Duodenal mucosa (tissue), 2 donors: ENCODE measurements around the gene MTCL3.

ENCODE experiments used
- H3K27ac ChIP-seq: one replicate; pipeline ENCODE4 v1.7.0; 2013; ENCODE audit warnings: low read depth, low read length
- H3K27me3 ChIP-seq, 2 donors: one replicate each; pipeline ENCODE4 v1.7.0; 2013; ENCODE audit warnings: low read length in 2 of 2, control low read depth in 1 of 2; ENCODE audit not compliant: insufficient read depth in 2 of 2, control insufficient read depth in 1 of 2
- H3K36me3 ChIP-seq, 2 donors: one replicate each; pipeline ENCODE4 v1.7.0; 2013; ENCODE audit warnings: low read length in 2 of 2, control low read depth in 1 of 2; ENCODE audit not compliant: insufficient read depth in 2 of 2, control insufficient read depth in 1 of 2
- H3K4me1 ChIP-seq, 2 donors: one replicate each; pipeline ENCODE4 v1.7.0; 2013; ENCODE audit warnings: low read length in 2 of 2, control low read depth in 1 of 2; ENCODE audit not compliant: insufficient read depth in 2 of 2, control insufficient read depth in 1 of 2
- H3K4me3 ChIP-seq, 2 donors: one replicate each; pipeline ENCODE4 v1.7.0; 2013; ENCODE audit warnings: low read length in 2 of 2, low read depth in 1 of 2
- H3K9ac ChIP-seq, 2 donors: one replicate each; pipeline ENCODE4 v1.7.0; 2013; ENCODE audit warnings: low read length in 2 of 2, low read depth in 1 of 2
- H3K9me3 ChIP-seq, 2 donors: one replicate each; pipeline ENCODE4 v1.7.0; 2013; ENCODE audit warnings: low read length in 2 of 2, control low read depth in 1 of 2; ENCODE audit not compliant: control insufficient read depth in 1 of 2

The MTCL3 gene

GRCh38 chr6:127494240-127494767, 24.8 kb downstream of the MTCL3 start:
- no peak overlapping the region for H3K4me3 ChIP-seq
- no peak overlapping the region for H3K27ac ChIP-seq
- no peaks in the 10 kb centered on the region for H3K36me3 ChIP-seq
- no peaks in the 10 kb centered on the region for H3K9me3 ChIP-seq
- no peaks in the 10 kb centered on the region for H3K27me3 ChIP-seq
- H3K9ac ChIP-seq, result no peak overlapping the region
- H3K4me1 ChIP-seq, result no peaks in the 10 kb centered on the region

- Histone ChIP-seq H3K27me3 (no peaks in the 10 kb centered on the region), H3K4me1 (peaks cover 0 to 9% of the 10 kb centered on the region in 2 donors), H3K9me3 (no peaks in the 10 kb centered on the region), H3K4me3 (no peak overlapping the region), H3K27ac (no peak overlapping the region), H3K36me3 (no peaks in the 10 kb centered on the region), H3K9ac (no peak overlapping the region)
Observed at GRCh38 chr6:127489248-127489647, 29.9 kb downstream of the MTCL3 start.

GRCh38 chr6:127486934-127487333, 32.2 kb downstream of the MTCL3 start:
- no peaks in the 10 kb centered on the region for H3K27me3 ChIP-seq
- H3K9me3 ChIP-seq, result no peaks in the 10 kb centered on the region
- H3K4me1 ChIP-seq, result peaks cover 0 to 15% of the 10 kb centered on the region in 2 donors
- H3K36me3 ChIP-seq, result no peaks in the 10 kb centered on the region
- H3K4me3 ChIP-seq, result no peak overlapping the region
- H3K9ac ChIP-seq, result no peak overlapping the region
- H3K27ac ChIP-seq, result no peak overlapping the region

GRCh38 chr6:127484212-127484863, 34.8 kb downstream of the MTCL3 start:
- peak overlapping the region; percentile 6 to 32 for H3K4me3 ChIP-seq
- peak overlapping the region; percentile 11 for H3K27ac ChIP-seq
- no peaks in the 10 kb centered on the region for H3K27me3 ChIP-seq

GRCh38 chr6:127483399-127484055, 35.6 kb downstream of the MTCL3 start:
- peaks cover 0 to 19% of the 10 kb centered on the region in 2 donors for H3K4me1 ChIP-seq
- no peaks in the 10 kb centered on the region for H3K9me3 ChIP-seq
- H3K4me3 ChIP-seq, result peak overlapping the region; percentile 6 to 32
- no peaks in the 10 kb centered on the region for H3K36me3 ChIP-seq
- H3K27ac ChIP-seq, result peak overlapping the region; percentile 11
- no peak overlapping the region for H3K9ac ChIP-seq
- H3K27me3 ChIP-seq, result no peaks in the 10 kb centered on the region

More at GRCh38 chr6:127484212-127484863, 34.8 kb downstream of the MTCL3 start:
- no peaks in the 10 kb centered on the region for H3K9me3 ChIP-seq
- no peaks in the 10 kb centered on the region for H3K36me3 ChIP-seq
- H3K9ac ChIP-seq, result no peak overlapping the region
- peaks cover 0 to 19% of the 10 kb centered on the region in 2 donors for H3K4me1 ChIP-seq

GRCh38 chr6:127482325-127482724, 36.8 kb downstream of the MTCL3 start:
- H3K36me3 ChIP-seq, result no peaks in the 10 kb centered on the region
- no peaks in the 10 kb centered on the region for H3K27me3 ChIP-seq
- H3K4me3 ChIP-seq, result no peak overlapping the region
- no peak overlapping the region for H3K27ac ChIP-seq
- no peaks in the 10 kb centered on the region for H3K9me3 ChIP-seq
- H3K9ac ChIP-seq, result no peak overlapping the region
- peaks cover 0 to 19% of the 10 kb centered on the region in 2 donors for H3K4me1 ChIP-seq

GRCh38 chr6:127481628-127482027, 37.5 kb downstream of the MTCL3 start:
- no peak overlapping the region for H3K27ac ChIP-seq

GRCh38 chr6:127481111-127481510, 38.0 kb downstream of the MTCL3 start:
- H3K9me3 ChIP-seq, result no peaks in the 10 kb centered on the region
- no peak overlapping the region for H3K9ac ChIP-seq
- no peaks in the 10 kb centered on the region for H3K27me3 ChIP-seq
- H3K4me3 ChIP-seq, result no peak overlapping the region
- no peaks in the 10 kb centered on the region for H3K36me3 ChIP-seq
- peaks cover 0 to 19% of the 10 kb centered on the region in 2 donors for H3K4me1 ChIP-seq
- no peak overlapping the region for H3K27ac ChIP-seq

More at GRCh38 chr6:127481628-127482027, 37.5 kb downstream of the MTCL3 start:
- Histone ChIP-seq H3K4me3 (no peak overlapping the region), H3K27me3 (no peaks in the 10 kb centered on the region), H3K9me3 (no peaks in the 10 kb centered on the region), H3K36me3 (no peaks in the 10 kb centered on the region), H3K4me1 (peaks cover 0 to 19% of the 10 kb centered on the region in 2 donors), H3K9ac (no peak overlapping the region)

GRCh38 chr6:127477658-127478057, 41.5 kb downstream of the MTCL3 start:
- Histone ChIP-seq H3K9me3 (no peaks in the 10 kb centered on the region), H3K4me1 (peaks cover 0 to 4% of the 10 kb centered on the region in 2 donors), H3K4me3 (no peak overlapping the region), H3K9ac (no peak overlapping the region), H3K27me3 (peaks cover 0 to 3% of the 10 kb centered on the region in 2 donors), H3K27ac (no peak overlapping the region), H3K36me3 (no peaks in the 10 kb centered on the region)

GRCh38 chr6:127475823-127476176, 43.3 kb downstream of the MTCL3 start:
- H3K4me3 ChIP-seq, result no peak overlapping the region
- peaks cover 0 to 3% of the 10 kb centered on the region in 2 donors for H3K27me3 ChIP-seq
- H3K9me3 ChIP-seq, result no peaks in the 10 kb centered on the region
- no peaks in the 10 kb centered on the region for H3K4me1 ChIP-seq
- H3K27ac ChIP-seq, result no peak overlapping the region
- no peaks in the 10 kb centered on the region for H3K36me3 ChIP-seq
- no peak overlapping the region for H3K9ac ChIP-seq
